ENCODE measurements around the gene IQUB.

DNA sequence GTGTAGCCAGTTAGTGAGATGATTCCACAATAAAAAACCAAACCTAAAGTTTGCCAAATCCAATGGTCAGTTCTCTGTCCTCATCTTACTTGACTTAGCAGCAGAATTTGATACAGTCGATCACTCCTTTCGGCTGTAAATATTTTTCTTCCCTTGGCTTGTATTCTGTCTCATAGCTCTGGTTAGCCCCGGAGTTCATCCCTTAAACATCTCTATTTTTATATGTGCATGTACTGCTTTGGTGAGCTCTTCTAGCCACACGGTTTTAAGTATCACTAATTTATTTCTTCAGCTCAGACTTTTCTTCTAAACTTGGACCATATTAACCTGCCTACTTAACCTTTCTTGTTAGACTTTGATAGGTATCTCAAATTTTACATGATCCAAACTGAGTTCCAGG lies 49.4 kb upstream of the IQUB start:
- TF ChIP-seq, protein P1, sequence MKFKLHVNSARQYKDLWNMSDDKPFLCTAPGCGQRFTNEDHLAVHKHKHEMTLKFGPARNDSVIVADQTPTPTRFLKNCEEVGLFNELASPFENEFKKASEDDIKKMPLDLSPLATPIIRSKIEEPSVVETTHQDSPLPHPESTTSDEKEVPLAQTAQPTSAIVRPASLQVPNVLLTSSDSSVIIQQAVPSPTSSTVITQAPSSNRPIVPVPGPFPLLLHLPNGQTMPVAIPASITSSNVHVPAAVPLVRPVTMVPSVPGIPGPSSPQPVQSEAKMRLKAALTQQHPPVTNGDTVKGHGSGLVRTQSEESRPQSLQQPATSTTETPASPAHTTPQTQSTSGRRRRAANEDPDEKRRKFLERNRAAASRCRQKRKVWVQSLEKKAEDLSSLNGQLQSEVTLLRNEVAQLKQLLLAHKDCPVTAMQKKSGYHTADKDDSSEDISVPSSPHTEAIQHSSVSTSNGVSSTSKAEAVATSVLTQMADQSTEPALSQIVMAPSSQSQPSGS (CRISPR knock-in tag; IDR thresholded peaks at IDR 0.05; ENCODE audit: borderline replicate concordance, low read depth) = no peak
- no peak for TF ChIP-seq RELA (CRISPR knock-in tag; IDR thresholded peaks at IDR 0.05; ENCODE audit: borderline replicate concordance)
